Endometrium (tissue), 2 donors: ENCODE results near the gene MOCOS.
"Not testable (repeated sequence)": the region's sequence is repeated elsewhere in the genome, so short reads cannot be mapped to it uniquely, and the experiment has no call there.

ENCODE experiments used
- FAIRE-seq: peaks from 2 replicates; lab custom pipeline; 2012; peaks lifted over from hg19 to GRCh38; lab: Jason Lieb, UNC
- donor health status: control.
- donor health status: control.

The MOCOS gene

DNA sequence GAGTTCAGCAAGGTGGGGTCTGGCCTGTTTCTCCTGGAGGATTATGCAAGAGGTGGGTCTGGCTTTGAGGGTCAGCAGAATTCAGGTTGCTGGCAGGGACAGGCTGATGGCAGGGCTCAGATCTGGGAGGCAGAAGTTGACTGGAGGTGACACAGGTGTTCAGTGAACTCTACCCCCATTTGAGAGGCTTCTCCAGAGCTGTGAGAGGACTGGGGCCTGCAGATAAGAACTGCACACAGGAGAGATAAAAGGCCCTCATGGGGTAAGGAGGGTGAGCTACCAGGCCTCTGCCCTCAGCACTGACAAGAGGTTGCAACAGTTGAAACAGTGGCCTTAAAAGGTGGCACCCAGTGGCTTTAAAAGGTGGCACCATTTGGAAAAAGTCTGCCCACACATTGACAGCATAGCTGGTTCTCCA is 13.1 kb downstream of the MOCOS start:
- FAIRE-seq = no peak

GRCh38 chr18:36201765-36202164 is 14.5 kb downstream of the MOCOS start:
- FAIRE-seq = no peak

GRCh38 chr18:36203360-36203895 is 16.1 kb downstream of the MOCOS start:
- FAIRE-seq = no peak

- FAIRE-seq = no peak
Observed at GRCh38 chr18:36205166-36205565, 17.9 kb downstream of the MOCOS start.

DNA sequence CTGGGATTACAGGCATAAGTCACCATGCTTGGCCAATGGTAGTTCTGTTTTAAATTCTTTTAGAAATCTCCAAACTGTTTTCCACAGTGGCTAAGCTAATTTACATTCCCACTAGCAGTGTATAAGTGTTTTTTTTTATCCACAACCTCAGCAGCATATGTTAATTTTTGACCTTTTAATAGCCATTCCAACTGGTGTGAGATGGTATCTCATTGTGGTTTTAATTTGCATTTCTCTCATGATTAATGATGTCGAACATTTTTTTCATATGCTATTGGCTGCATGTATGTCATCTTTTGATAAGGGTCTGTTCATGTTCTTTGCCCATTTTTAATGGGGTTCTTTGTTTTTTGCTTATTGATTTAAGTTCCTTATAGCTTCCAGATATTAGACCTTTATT is 20.0 kb downstream of the MOCOS start:
- no peak for FAIRE-seq

DNA sequence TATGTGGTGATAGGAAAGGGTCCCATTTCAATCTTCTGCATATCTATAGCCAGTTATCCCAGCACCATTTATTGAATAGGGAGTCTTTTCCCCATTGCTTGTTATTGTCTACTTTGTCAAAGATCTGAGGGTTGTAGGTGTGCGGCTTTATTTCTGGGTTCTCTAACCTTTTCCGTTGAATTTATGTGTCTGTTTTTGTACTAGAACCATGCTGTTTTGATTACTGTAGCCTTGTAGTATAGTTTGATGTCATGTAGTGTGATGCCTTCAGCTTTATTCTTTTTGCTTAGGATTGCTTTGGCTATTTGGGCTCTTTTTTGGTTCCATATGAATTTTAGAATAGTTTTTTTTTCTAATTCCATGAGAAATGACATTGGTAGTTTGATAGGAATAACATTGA is 20.7 kb downstream of the MOCOS start:
- not testable (repeated sequence) for FAIRE-seq

- FAIRE-seq = no peak
Observed at GRCh38 chr18:36211612-36212065, 24.3 kb downstream of the MOCOS start.

GRCh38 chr18:36212301-36213171 is 25.2 kb downstream of the MOCOS start:
- no peak for FAIRE-seq

DNA sequence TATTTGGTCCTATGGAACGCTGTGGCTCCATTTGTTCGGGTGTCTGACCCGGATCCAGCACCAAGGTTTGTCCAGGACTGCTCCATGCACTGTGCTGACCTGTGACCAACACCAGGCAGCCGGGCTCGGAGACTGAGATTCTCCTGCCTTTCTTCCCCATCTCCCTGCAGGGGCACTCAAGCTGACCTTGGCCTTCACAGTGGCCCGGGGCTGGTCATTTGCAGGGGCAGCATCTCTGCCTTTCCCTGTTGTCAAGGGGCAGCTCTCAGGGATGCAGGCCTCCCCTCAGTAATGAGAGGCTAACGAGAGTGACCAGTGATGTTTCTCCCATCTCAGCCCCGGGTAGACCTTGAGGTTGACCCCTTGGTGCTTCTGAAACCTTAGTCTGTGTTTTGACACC is 27.5 kb downstream of the MOCOS start:
- no peak for FAIRE-seq

DNA sequence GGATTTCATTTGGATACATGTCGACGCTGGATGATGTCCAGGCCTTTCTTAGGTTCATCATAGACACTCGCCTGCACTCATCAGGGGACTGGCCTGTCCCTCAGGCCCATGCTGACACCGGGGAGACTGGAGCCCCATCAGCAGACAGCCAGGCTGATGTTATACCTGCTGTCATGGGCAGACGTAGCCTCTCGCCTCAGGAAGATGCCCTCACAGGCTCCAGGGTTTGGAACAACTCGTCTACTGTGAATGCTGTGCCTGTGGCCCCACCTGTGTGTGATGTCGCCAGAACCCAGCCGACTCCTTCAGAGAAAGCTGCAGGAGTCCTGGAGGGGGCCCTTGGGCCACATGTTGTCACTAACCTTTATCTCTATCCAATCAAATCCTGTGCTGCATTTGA is 28.3 kb downstream of the MOCOS start:
- FAIRE-seq = no peak

DNA sequence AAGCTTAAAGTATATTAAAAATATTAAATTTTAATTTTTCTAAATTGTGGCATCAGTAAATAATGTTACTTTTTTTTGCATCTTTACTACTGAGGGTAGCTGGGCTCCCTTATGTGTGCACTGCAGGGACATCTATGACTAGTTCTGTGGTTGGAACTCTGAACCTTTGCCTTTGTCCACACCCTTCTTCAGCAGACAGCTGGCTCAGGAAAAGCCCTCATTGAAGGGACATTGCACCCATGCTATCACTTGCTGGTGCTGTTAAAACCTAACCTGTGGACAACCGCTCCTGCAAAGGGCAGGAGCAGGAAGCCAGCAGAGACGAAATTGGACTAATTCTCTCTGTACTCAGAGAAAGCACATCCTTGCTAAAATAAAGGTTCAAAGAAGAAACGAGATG is 30.1 kb downstream of the MOCOS start:
- FAIRE-seq = no peak

GRCh38 chr18:36229188-36229587 is 41.9 kb downstream of the MOCOS start:
- no peak for FAIRE-seq

- FAIRE-seq = not testable (repeated sequence)
Observed at GRCh38 chr18:36240510-36240909, 53.2 kb downstream of the MOCOS start.

GRCh38 chr18:36241831-36242230 is 54.5 kb downstream of the MOCOS start:
- no peak for FAIRE-seq

DNA sequence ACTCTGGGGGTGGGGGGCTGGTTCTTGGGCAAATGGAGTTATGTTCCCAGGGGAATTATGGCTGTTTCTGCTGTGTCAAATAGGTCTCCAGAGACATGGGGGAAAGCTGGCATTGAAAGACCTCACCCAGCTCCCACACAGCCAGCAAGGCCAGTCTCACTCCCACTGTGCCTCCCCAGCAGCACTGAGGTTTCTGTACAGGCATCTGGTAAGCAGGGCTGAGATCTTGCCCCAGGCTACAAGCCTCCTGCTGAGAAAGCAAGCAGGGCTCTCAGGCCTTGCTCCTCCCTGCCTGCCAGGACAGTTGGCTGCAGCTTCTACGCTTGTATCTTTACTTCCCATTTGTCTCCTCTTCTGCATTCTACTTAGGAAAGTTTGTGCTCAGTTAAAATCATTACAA is 59.7 kb downstream of the MOCOS start:
- FAIRE-seq = no peak

DNA sequence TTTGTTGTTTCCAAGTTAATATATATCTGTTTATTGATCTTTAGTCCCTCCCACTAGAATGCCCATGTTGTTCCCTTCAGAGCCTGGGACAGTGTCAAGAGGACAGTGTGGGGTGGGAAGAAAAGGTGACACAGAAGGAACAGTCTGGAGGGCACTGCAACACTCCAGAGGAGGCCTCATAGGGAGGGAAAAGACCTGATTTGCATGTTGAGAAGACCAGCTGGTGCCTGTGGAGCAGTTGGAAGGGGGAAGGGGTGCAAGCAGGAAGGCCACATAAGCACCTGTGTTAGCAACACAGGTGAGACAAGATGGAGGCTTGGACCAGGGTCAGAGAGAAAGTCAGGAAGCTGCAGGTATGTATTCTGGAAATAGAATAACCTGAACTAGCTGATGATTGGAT is 62.1 kb downstream of the MOCOS start:
- no peak for FAIRE-seq

GRCh38 chr18:36250827-36251226 is 63.5 kb downstream of the MOCOS start:
- FAIRE-seq = no peak

GRCh38 chr18:36255072-36255698 is 67.9 kb downstream of the MOCOS start:
- FAIRE-seq = no peak

DNA sequence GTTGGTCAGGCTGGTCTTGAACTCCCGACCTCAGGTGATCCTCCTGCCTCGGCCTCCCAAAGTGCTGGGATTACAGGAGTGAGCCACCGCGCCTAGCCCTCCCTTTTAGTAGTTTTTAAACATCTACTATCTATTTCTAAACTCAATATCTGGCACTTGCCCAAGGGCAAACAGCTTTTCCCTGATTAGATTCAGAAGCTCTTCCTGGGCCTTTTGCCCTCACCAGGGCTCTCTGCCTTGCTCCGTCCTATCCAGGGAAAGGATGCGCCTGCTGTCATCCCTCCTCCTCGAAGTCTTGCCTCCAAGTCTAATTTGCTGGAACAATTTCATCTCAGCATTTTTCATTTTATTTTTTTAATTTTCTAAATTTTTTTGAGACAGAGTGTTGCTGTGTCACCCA is 68.8 kb downstream of the MOCOS start:
- FAIRE-seq = no peak

GRCh38 chr18:36262971-36263370 is 75.7 kb downstream of the MOCOS start:
- no peak for FAIRE-seq

DNA sequence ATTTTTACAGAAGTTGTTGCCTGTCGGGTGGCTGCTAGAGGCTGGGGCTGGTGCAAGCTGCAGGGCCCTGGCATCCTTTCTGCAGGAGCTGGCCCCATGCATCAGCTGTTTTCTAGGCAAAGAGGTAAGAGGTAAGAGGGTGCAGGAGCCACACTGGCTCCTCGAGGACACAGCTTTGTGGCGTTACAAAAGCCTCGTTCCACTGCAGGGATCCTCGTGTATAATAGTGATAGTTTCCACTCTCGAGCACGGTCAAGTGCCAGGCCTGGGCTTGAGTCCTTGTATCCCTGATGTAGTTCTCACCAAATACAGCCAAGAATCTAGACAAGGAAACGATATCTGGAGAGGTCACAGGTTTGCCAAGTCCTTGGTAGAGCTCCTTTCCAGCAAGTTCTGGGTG is 77.0 kb downstream of the MOCOS start:
- no peak for FAIRE-seq

DNA sequence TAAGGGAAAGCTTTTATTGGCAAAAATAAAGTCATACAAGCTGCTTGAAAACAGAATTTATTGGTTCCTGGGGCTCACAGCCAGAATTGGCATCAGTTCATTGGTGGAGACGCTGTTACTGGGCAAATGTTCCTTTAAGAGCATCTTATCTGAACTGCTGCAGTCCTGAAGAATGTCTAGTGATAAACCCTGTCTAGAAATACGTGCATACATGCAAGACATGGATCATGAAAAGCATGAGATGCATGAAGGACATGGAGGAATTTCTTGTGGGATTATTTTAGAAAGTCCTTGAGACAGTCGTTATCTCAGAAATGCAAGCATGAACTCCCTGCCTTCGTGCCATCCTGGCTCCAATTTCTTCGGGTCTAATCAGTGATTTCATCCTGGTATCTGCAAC is 77.7 kb downstream of the MOCOS start:
- FAIRE-seq = no peak

DNA sequence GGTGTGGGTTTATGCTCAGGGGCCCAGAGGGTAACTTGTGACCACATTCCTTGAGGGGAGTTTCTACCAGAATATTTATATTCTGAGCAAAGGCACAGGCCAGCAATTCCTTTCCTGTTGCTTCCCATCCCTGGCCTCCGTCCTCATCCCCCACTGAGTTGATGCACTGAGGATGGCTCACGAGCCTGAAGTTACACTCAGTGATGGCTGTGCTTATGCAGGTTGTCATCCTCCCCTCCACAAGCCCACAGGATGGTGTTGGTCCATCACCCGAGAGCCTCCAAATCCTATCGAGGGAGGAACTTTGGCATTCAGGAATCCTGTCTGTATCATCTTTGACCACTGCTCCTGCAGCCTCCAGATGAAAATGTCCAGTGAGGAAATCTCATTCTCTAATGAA is 81.9 kb downstream of the MOCOS start:
- FAIRE-seq = no peak
